ENCODE results near the gene TMEM147. TPM values are rescaled to one million over a fixed set of nuclear protein-coding genes. Genes with fewer than 3 reads are reported as not detected.

TMEM147 gene
- total RNA-seq, 5 donors from 2014 or later (not counting 1 experiment from before 2014, with no cell fraction given), result 27.5 to 46.6 (median 44.2) TPM

DNA sequence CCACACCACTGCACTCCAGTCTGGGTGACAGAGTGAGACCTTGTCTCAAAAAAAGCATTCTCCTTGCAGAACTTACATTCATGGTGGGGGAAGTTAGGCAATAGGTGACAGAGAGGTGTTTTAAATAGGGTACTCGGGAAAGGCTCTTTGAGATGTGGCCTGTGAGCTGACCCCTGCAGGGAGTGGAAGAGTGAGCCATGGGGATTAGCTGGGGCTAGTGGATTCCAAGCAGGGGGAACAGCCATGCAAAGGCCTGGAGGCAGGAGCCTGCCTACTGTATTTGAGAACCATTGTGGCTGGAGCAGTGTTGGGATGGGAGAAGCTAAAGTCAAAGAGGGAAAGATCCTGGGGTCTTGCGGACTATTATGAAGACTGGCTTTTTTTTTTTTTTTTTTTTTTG, 28.1 kb upstream of the TMEM147 start:
- DNase-seq (no peak), ATAC-seq (replicated peaks in 1 of 4) (no peak)
- H3K36me3 ChIP-seq (ENCODE audit: control insufficient read depth in 2 of 2, extremely low read depth in 1 of 2, insufficient read depth in 1 of 2, low read length in 1 of 2), result no peaks in the 10 kb centered on the region
- peaks cover 0 to 26% of the 10 kb centered on the region in 2 experiments for H3K27me3 ChIP-seq (replicated peaks in 1 of 2; ENCODE audit: control insufficient read depth in 2 of 2, extremely low read depth in 1 of 2, insufficient read depth in 2 of 2, low read length in 1 of 2)
- H3K9me3 Mint-ChIP-seq, result no peaks in the 10 kb centered on the region
- H3K4me3 Mint-ChIP-seq, result no peak overlapping the region
- 90% methylated on average over 2 of the region's 2 CpGs for WGBS (ENCODE audit: insufficient coverage)
- no peak overlapping the region for H3K27ac Mint-ChIP-seq
- H3K4me1 Mint-ChIP-seq, result no peaks in the 10 kb centered on the region
- no peak overlapping the region for H3K27ac ChIP-seq (ENCODE audit: low read length)
- POLR2A ChIA-PET, result no interaction called here
- H3K9me3 ChIP-seq, result no peaks in the 10 kb centered on the region
- no peaks in the 10 kb centered on the region for H3K36me3 Mint-ChIP-seq
- CTCF ChIA-PET, result interaction anchor here in 1 of 2 donors (0.5 kb wide), 1 partner anchor 456 kb away, joined by 7 read pairs; no protein-coding TSS in a partner anchor
- no peak overlapping the region for H3K4me3 ChIP-seq (ENCODE audit: control insufficient read depth in 1 of 2, extremely low read depth in 1 of 2, low read length in 1 of 2)
- peaks cover 14 to 15% of the 10 kb centered on the region in 2 donors for H3K27me3 Mint-ChIP-seq
- H3K4me1 ChIP-seq (ENCODE audit: control insufficient read depth in 1 of 2, extremely low read depth in 1 of 2, insufficient read depth in 2 of 2, low read length in 2 of 2), result no peaks in the 10 kb centered on the region

DNA sequence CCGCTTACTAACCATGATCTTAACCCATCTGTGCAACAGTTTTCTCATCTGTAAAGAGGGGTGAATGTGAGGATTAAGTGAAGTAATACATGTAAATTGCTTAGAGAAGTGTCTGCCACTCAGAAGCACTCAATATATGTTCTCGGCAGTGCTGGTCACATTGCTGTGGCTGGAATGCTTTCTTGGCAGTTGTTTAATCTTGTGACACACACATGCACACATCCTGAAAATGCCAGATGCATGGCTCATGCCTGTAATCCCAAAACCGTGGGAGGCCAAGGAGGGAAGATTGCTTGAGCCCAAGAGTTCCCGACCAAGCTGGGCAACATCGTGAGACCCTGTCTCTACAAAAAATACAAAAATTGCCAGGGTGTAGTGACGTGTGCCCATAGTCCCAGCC, 27.1 kb upstream of the TMEM147 start:
- no peaks in the 10 kb centered on the region for H3K4me1 ChIP-seq (ENCODE audit: control insufficient read depth in 1 of 2, extremely low read depth in 1 of 2, insufficient read depth in 2 of 2, low read length in 2 of 2)
- no peak overlapping the region for H3K4me3 ChIP-seq (ENCODE audit: control insufficient read depth in 1 of 2, extremely low read depth in 1 of 2, low read length in 1 of 2)
- Mint-ChIP-seq H3K4me3 (no peak overlapping the region), H3K36me3 (no peaks in the 10 kb centered on the region), H3K27me3 (peaks cover 7 to 12% of the 10 kb centered on the region in 2 donors), H3K27ac (no peak overlapping the region), H3K4me1 (no peaks in the 10 kb centered on the region), H3K9me3 (no peaks in the 10 kb centered on the region)
- H3K9me3 ChIP-seq, result no peaks in the 10 kb centered on the region
- peaks cover 0 to 16% of the 10 kb centered on the region in 2 experiments for H3K27me3 ChIP-seq (replicated peaks in 1 of 2; ENCODE audit: control insufficient read depth in 2 of 2, extremely low read depth in 1 of 2, insufficient read depth in 2 of 2, low read length in 1 of 2)
- DNase-seq (no peak), ATAC-seq (replicated peaks in 1 of 4) (no peak)
- CTCF ChIA-PET, result no interaction called here
- POLR2A ChIA-PET, result no interaction called here
- H3K27ac ChIP-seq (ENCODE audit: low read length), result no peak overlapping the region
- WGBS (ENCODE audit: insufficient coverage), result 67% methylated on average over 2 of the region's 6 CpGs
- no peaks in the 10 kb centered on the region for H3K36me3 ChIP-seq (ENCODE audit: control insufficient read depth in 2 of 2, extremely low read depth in 1 of 2, insufficient read depth in 1 of 2, low read length in 1 of 2)

DNA sequence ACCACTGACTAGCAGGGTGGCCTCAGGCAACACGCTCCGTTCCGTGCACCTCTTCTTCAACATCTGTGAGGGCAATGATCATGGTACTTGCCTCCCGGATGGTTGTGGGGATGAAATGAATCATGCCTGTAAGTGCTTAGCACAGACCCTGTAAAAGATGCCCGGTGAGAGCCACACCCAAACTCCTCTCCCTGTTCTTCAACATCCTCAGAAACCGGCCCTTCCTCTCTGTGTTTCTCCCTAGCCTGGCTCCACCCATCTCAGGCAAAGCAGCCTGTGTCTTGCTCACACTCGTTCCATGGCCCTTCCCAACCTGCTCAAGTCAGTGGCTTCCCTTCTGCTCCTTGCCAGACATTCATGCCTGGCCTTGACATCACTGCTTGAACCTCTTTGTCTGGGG, 26.1 kb upstream of the TMEM147 start:
- ATAC-seq (replicated peaks in 1 of 4) (no peak), DNase-seq (no peak)
- Mint-ChIP-seq H3K27ac (no peak overlapping the region), H3K9me3 (no peaks in the 10 kb centered on the region), H3K27me3 (peaks cover 8 to 11% of the 10 kb centered on the region in 2 donors), H3K4me3 (no peak overlapping the region), H3K36me3 (no peaks in the 10 kb centered on the region), H3K4me1 (no peaks in the 10 kb centered on the region)
- H3K4me3 ChIP-seq (ENCODE audit: control insufficient read depth in 1 of 2, extremely low read depth in 1 of 2, low read length in 1 of 2), result no peak overlapping the region
- no peaks in the 10 kb centered on the region for H3K4me1 ChIP-seq (ENCODE audit: control insufficient read depth in 1 of 2, extremely low read depth in 1 of 2, insufficient read depth in 2 of 2, low read length in 2 of 2)
- H3K27ac ChIP-seq (ENCODE audit: low read length), result no peak overlapping the region
- no peaks in the 10 kb centered on the region for H3K36me3 ChIP-seq (ENCODE audit: control insufficient read depth in 2 of 2, extremely low read depth in 1 of 2, insufficient read depth in 1 of 2, low read length in 1 of 2)
- H3K27me3 ChIP-seq (replicated peaks in 1 of 2; ENCODE audit: control insufficient read depth in 2 of 2, extremely low read depth in 1 of 2, insufficient read depth in 2 of 2, low read length in 1 of 2), result peaks cover 0 to 12% of the 10 kb centered on the region in 2 experiments
- no peaks in the 10 kb centered on the region for H3K9me3 ChIP-seq
- WGBS (ENCODE audit: insufficient coverage), result 54% methylated on average over 3 of the region's 7 CpGs
- ChIA-PET POLR2A (no interaction called here), CTCF (interaction anchor here in 1 of 2 donors (0.6 kb wide), 1 partner anchor 283 kb away, joined by 3 read pairs; no protein-coding TSS in a partner anchor)

DNA sequence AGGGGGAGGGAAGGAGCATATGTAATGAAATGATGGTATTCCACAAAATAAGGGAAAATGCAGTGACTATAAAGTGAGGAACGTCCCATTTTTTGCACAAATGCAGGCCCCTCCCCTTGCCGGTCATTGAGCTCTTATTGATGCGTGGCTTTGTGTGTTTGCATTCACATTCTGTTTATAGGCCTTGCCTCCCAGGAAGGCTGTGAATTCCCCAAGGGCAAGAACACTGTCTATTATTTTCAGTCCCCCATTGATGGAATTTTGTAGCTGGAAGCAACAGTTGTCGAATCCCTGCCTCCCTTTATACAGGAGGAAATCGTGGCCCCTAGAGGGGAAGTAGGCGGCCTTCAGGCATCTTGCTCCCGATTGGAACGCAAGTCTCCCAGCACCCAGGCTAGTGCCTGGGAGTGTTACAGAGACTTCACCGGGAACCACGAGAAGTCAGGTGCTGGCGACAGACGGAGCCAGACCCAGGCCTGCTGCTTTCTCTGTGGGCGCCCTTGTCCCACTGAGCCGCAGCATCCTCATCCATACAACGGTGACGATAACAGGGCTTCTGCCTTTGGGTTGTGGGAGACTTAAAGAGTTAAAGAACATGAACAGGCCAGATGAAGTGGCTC, 24.2 kb upstream of the TMEM147 start:
- Histone ChIP-seq H3K36me3 (ENCODE audit: control insufficient read depth in 2 of 2, extremely low read depth in 1 of 2, insufficient read depth in 1 of 2, low read length in 1 of 2) (no peaks in the 10 kb centered on the region), H3K9me3 (no peaks in the 10 kb centered on the region), H3K4me1 (ENCODE audit: control insufficient read depth in 1 of 2, extremely low read depth in 1 of 2, insufficient read depth in 2 of 2, low read length in 2 of 2) (no peaks in the 10 kb centered on the region), H3K27ac (ENCODE audit: low read length) (no peak overlapping the region), H3K4me3 (ENCODE audit: control insufficient read depth in 1 of 2, extremely low read depth in 1 of 2, low read length in 1 of 2) (no peak overlapping the region), H3K27me3 (replicated peaks in 1 of 2; ENCODE audit: control insufficient read depth in 2 of 2, extremely low read depth in 1 of 2, insufficient read depth in 2 of 2, low read length in 1 of 2) (peaks cover 0 to 23% of the 10 kb centered on the region in 2 experiments)
- ATAC-seq (replicated peaks in 1 of 4) (no peak), DNase-seq (no peak)
- POLR2A ChIA-PET, result no interaction called here
- peaks cover 0 to 18% of the 10 kb centered on the region in 2 donors for H3K27me3 Mint-ChIP-seq
- H3K4me3 Mint-ChIP-seq, result no peak overlapping the region
- H3K36me3 Mint-ChIP-seq, result no peaks in the 10 kb centered on the region
- H3K4me1 Mint-ChIP-seq, result no peaks in the 10 kb centered on the region
- 85% methylated on average over 7 of the region's 16 CpGs for WGBS (ENCODE audit: insufficient coverage)
- no peak overlapping the region for H3K27ac Mint-ChIP-seq
- CTCF ChIA-PET, result no interaction called here
- H3K9me3 Mint-ChIP-seq, result no peaks in the 10 kb centered on the region

DNA sequence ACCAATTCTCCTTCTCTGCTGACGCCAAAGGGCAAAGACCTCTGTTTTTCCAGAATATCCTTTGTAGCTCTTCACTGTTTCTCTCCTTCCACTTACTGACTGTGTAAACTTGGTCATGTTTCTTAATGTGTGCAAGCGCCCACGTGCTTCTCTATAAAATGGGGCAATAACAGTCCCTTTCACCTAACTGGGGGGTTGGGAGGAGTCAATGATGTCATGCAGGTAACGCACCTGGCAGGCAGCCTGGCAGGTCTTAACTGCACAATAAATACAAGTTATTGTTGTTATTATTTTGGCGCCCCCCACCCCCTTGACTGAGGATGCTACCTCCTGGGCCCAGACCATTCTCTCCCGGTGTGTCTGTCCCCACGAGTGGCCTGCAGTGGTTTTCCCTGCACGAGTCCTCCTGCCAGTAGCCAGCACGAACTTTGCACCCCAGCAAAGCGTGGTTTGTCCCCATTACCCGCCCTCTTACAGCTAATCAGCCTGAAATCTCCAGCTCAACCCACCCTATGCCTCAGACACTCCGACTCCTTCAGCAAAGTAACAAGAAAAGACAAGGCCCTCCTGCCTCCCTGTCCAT, 22.6 kb upstream of the TMEM147 start:
- H3K27ac Mint-ChIP-seq, result no peak overlapping the region
- POLR2A ChIA-PET, result no interaction called here
- no peaks in the 10 kb centered on the region for H3K4me1 Mint-ChIP-seq
- DNase-seq (no peak), ATAC-seq (replicated peaks in 1 of 4) (no peak)
- H3K27ac ChIP-seq (ENCODE audit: low read length), result no peak overlapping the region
- 81% methylated on average over 7 of the region's 12 CpGs for WGBS (ENCODE audit: insufficient coverage)
- H3K9me3 ChIP-seq, result no peaks in the 10 kb centered on the region
- no peaks in the 10 kb centered on the region for H3K4me1 ChIP-seq (ENCODE audit: control insufficient read depth in 1 of 2, extremely low read depth in 1 of 2, insufficient read depth in 2 of 2, low read length in 2 of 2)
- no peak overlapping the region for H3K4me3 Mint-ChIP-seq
- H3K27me3 ChIP-seq (replicated peaks in 1 of 2; ENCODE audit: control insufficient read depth in 2 of 2, extremely low read depth in 1 of 2, insufficient read depth in 2 of 2, low read length in 1 of 2), result peaks cover 0 to 37% of the 10 kb centered on the region in 2 experiments
- CTCF ChIA-PET, result no interaction called here
- H3K36me3 Mint-ChIP-seq, result no peaks in the 10 kb centered on the region
- no peak overlapping the region for H3K4me3 ChIP-seq (ENCODE audit: control insufficient read depth in 1 of 2, extremely low read depth in 1 of 2, low read length in 1 of 2)
- H3K9me3 Mint-ChIP-seq, result no peaks in the 10 kb centered on the region
- H3K36me3 ChIP-seq (ENCODE audit: control insufficient read depth in 2 of 2, extremely low read depth in 1 of 2, insufficient read depth in 1 of 2, low read length in 1 of 2), result no peaks in the 10 kb centered on the region
- peaks cover 5 to 29% of the 10 kb centered on the region in 2 donors for H3K27me3 Mint-ChIP-seq

DNA sequence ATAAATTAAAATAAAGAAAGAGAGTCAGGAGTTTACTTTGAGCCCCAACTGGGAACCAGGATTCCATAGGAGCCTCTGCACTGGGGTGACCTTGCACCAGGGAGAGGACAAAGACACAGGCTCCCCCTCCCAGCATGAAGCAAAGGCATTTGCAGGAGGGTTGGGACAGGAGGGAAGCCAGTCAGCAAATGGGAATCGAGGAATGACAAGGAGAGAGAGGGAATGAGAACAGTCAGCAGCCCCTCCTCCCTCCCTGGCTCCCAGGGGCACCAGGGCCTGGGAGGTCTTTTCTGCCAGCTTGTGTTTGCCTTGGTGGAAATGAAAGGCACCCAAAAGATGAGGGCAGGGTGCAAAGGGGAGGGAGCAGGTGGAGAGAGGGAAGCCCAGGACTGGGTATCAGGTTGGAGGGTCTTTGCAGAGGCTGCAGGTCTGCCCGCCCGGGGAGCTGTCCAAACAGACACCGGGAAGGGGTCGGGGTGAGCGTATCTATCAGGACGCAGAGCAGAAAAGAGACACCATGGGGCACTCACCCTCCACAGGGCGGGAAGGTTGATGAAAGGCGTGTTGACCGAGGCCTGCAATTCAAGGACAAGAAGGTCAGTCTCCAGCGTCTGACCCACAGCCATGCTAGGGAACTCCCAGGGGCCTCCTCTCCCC, 21.1 kb upstream of the TMEM147 start:
- no peaks in the 10 kb centered on the region for H3K36me3 Mint-ChIP-seq
- Histone ChIP-seq H3K4me1 (ENCODE audit: control insufficient read depth in 1 of 2, extremely low read depth in 1 of 2, insufficient read depth in 2 of 2, low read length in 2 of 2) (no peaks in the 10 kb centered on the region), H3K36me3 (ENCODE audit: control insufficient read depth in 2 of 2, extremely low read depth in 1 of 2, insufficient read depth in 1 of 2, low read length in 1 of 2) (no peaks in the 10 kb centered on the region), H3K9me3 (no peaks in the 10 kb centered on the region), H3K27ac (ENCODE audit: low read length) (no peak overlapping the region), H3K4me3 (ENCODE audit: control insufficient read depth in 1 of 2, extremely low read depth in 1 of 2, low read length in 1 of 2) (no peak overlapping the region), H3K27me3 (replicated peaks in 1 of 2; ENCODE audit: control insufficient read depth in 2 of 2, extremely low read depth in 1 of 2, insufficient read depth in 2 of 2, low read length in 1 of 2) (peaks cover 0 to 50% of the 10 kb centered on the region in 2 experiments)
- ChIA-PET CTCF (no interaction called here), POLR2A (no interaction called here)
- H3K27me3 Mint-ChIP-seq, result peaks cover 19 to 43% of the 10 kb centered on the region in 2 donors
- H3K9me3 Mint-ChIP-seq, result no peaks in the 10 kb centered on the region
- ATAC-seq (replicated peaks in 1 of 4) (no peak), DNase-seq (no peak)
- no peak overlapping the region for H3K4me3 Mint-ChIP-seq
- WGBS (ENCODE audit: insufficient coverage), result 74% methylated on average over 7 of the region's 11 CpGs
- no peaks in the 10 kb centered on the region for H3K4me1 Mint-ChIP-seq
- H3K27ac Mint-ChIP-seq, result no peak overlapping the region

Data from T-cell (primary cell).